Measurements from ENCODE around the gene CCDC89. TPM values are rescaled to one million over a fixed set of nuclear protein-coding genes. Genes with fewer than 3 reads are reported as not detected.

CCDC89 gene
- total RNA-seq: not detected

DNA sequence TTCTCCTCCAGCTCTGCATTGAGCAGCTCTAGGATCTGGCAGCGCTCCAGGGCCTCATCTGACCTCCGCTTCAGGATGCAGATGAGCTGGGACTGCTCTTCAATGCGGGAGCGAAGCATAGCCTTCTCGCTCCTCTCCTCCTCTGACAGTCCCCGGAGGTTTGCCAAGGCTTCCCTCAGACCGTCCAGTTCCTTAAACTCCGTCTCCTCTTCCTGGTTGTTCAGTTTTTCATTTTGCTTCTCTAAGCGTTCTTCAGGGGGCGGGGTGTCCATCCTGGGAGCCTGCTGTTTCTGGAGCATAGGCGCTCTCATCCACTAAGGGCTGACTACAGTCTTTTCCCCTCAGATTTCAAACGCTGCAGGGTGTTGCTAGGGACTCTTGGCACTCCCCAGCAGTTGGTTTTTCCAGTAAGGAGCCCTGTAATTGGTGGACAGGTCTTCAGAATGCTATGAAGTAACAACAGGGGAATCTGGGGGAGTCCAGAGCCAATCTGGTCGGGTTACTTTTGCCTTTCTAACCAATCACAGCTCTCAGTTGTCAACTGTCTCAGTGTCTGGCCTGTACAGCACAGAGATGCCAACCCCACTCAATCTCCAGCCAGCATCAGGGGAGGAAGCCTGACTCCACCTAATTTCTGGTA is at the start of gene CCDC89:
CCDC89 (minus strand) TSS at position 376 of the 640 bp plus-strand sequence; CDS start at position 311, 65 bp downstream.
- Mint-ChIP-seq H3K27ac (peak within 1 kb of the TSS in 1 of 2 donors; percentile 46), H3K36me3 (peaks cover 0 to 5% of the 10 kb centered on the region in 2 donors), H3K9me3 (no peaks in the 10 kb centered on the region)
- ATAC-seq (no peak), DNase-seq (ENCODE audit: low spot score in 2 of 2) (no peak)

DNA sequence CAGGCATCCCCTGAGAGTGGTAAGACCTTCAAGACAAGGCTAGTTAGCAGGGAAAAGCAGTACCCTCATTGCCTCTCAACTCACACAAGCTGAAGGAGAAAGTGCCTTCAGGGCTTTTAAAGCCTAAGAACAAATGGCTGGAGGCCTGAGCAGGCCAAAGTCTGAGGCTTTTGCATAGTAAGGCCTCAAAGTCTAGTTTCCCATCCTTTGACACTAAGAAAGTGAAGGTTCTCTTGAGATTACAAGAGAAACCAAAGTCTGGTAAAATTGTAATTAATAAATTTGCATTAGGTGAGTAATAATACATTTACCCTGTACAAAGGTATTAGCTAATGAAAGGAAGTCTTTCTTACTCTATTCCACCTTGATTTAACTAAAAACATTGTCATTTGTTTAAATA is 47.0 kb upstream of the CCDC89 start:
- no peak for DNase-seq (ENCODE audit: low spot score in 2 of 2)
- no peaks in the 10 kb centered on the region for H3K9me3 Mint-ChIP-seq
- H3K36me3 Mint-ChIP-seq: no peaks in the 10 kb centered on the region
- no peak for ATAC-seq
- no peak overlapping the region for H3K27ac Mint-ChIP-seq

DNA sequence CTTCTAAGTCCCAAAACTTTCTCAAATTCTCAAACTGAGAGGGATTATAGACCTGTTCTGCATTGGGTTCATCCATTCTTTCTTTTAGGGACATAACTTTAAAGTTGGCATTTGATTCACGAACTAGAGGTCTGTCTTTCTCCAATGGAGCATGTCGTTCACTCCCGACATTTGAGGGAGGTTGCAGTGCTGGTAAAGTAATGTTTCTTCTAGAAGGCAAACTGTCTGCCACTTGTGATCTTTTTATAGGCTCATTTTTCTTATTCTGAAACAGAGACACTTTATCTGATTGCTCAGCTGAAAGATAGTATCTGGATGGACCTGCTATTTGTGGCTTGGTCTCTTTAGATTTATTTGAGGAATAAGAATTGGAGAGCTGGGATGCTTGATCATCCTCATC is 40.4 kb upstream of the CCDC89 start:
- DNase-seq (ENCODE audit: low spot score in 2 of 2) (no peak), ATAC-seq (no peak)
- peaks cover 10 to 16% of the 10 kb centered on the region in 2 donors for H3K36me3 Mint-ChIP-seq
- H3K9me3 Mint-ChIP-seq: no peaks in the 10 kb centered on the region
- H3K27ac Mint-ChIP-seq: no peak overlapping the region

DNA sequence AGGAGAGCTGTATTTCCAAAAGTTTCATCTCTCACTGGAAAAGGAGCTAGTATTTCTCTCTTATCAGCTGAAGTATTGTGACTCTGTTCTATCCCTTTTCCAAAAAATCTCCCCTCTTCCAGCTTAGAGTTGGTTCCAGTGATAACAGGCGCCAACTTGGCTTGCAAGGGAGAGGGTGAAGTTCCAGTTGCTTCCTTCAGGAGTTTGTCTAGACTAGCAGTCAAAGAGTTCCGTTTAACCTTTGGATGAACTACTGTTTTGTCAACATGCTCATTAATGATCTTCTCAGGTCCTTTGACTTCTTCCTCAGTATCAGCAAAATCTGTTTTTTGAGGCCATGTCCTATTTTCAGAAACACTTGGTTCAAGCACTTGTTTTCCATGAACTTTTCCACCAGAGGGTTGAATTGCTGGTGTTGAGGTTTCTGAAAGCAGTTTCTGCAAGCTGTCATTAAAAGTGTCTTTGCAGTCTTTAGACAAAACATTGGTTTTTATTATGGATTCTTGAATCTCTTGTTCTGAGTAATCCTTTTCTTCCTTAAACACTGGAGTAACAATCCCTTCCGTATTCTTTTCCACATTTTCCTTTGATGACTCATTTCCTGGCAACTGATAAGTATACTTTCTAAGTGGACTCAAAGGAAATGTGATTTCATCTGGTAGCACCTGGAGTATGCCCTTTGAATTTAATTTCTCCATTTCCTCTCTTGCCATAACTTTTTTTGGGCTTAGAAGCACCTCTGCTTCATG is 39.7 kb upstream of the CCDC89 start:
- Mint-ChIP-seq H3K9me3 (no peaks in the 10 kb centered on the region), H3K27ac (peak overlapping the region in 1 of 2 donors; percentile 3), H3K36me3 (peaks cover 10 to 16% of the 10 kb centered on the region in 2 donors)
- DNase-seq (ENCODE audit: low spot score in 2 of 2) (no peak), ATAC-seq (no peak)

DNA sequence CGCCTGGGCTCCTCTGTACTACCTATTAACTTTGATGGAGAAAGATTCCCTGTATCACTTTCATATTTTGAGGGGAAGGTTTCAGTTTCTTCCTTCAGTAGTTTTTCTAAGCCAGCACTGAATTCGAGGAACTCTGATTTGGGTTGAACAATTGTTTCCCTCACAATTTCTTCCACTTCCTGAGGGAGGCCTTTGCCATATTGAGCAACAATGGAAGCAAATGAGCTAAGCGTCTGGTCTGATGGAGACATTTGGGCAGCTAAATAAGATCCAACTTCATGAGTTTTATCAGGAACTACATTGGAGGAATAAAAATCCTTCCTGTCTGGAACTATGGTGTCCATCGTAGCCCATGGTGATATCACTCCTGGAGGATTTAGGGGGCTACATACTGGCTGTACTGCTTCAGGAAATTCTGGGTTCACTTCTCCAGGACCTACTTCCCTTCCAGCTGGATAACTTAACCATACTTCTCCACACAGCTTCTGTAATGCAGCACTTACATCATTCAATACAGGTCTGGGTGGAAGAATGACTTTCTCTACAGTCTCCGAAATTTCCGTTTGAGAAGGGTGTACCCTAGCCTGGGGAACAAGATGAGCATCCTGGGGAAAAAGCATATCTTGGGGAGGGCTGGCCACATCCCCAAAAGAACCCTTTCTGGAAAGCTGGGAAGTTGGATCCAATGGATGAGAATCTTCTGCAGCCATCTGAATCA is 38.9 kb upstream of the CCDC89 start:
- Mint-ChIP-seq H3K9me3 (no peaks in the 10 kb centered on the region), H3K27ac (no peak overlapping the region)

DNA sequence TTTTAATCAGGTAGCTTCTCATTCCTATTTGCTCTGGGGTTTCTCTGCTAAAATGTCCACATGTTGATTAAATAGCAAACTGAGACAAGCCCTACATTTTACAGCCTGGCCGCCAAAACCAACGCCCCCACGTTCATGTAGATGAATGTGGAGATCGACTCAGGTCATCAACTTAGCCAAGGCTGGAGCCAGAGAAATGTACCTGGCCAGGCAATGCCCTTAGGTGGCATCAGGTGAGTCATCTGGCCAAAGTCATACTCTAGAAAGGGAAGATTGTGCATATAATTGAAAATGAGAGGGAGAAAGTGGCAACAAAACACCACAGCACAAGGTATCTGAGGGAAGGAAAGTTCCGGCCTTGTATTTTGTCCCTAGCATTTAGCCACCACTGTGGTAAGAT is 37.1 kb upstream of the CCDC89 start:
- Mint-ChIP-seq H3K27ac (no peak overlapping the region), H3K36me3 (peaks cover 10 to 16% of the 10 kb centered on the region in 2 donors), H3K9me3 (no peaks in the 10 kb centered on the region)
- no peak for DNase-seq (ENCODE audit: low spot score in 2 of 2)
- ATAC-seq: no peak

More for the DNA sequence above, 38.9 kb upstream of the CCDC89 start:
- peaks cover 10 to 16% of the 10 kb centered on the region in 2 donors for H3K36me3 Mint-ChIP-seq
- DNase-seq (ENCODE audit: low spot score in 2 of 2) (no peak), ATAC-seq (no peak)

DNA sequence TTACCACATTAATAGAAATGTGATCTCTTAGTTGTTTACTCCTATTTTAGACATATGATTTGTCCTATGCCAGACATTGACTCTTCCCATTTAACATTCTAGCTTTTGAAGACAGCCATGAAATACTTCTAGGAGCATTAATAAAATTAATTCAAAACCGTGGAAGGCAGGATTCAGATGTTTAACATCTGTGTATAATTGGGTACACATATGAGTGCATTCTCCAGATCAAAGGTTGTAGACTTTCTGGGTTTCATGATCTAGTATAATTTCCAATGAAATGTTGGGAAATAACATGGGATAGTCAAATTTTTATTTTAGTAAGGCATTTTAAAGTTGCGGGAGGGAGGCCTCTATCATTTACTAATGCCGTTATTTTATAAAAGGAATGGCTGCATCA is 35.2 kb upstream of the CCDC89 start:
- DNase-seq (ENCODE audit: low spot score in 2 of 2) (no peak), ATAC-seq (no peak)
- no peaks in the 10 kb centered on the region for H3K9me3 Mint-ChIP-seq
- H3K27ac Mint-ChIP-seq: no peak overlapping the region
- peaks cover 0 to 3% of the 10 kb centered on the region in 2 donors for H3K36me3 Mint-ChIP-seq

DNA sequence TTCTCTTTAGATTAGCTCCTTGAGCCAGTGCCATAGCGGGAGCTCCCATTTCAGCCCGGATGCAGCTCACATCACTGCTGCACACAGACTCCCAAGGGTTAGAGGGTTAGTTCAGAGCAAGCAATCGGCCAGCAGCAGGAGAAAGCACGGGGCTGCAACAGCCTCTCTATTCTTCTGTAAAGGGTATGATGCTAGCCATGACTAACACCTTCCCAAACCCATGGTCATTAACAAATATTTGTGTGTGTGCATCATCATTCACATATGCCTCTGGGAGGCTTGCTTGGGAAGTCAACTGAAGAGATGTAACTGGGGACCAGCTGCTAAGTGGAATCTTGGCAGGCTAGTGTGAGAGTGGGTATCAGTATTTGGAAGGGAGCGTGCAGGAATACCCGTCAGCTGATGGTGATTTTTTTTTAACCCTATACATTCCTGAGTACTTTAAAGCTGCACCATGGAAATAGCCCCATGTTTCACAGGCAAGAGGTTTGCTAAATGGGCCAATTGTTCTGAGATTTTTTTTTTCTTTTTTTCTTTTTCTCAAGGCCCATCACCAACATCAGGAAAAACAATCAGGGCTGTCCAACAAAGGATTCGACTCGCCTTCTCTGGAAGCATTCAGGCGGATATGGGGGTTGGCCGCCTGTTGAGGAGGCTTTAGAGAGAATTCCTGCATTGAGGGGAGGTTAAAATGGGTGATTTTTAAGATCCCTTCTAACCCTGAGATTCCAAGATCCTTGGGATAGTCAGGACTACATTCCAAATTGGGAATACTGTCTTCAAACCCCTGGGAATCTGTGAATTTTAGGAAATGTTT is 33.2 kb upstream of the CCDC89 start:
- ATAC-seq (no peak), DNase-seq (ENCODE audit: low spot score in 2 of 2) (no peak)
- Mint-ChIP-seq H3K27ac (no peak overlapping the region), H3K9me3 (no peaks in the 10 kb centered on the region), H3K36me3 (no peaks in the 10 kb centered on the region)

DNA sequence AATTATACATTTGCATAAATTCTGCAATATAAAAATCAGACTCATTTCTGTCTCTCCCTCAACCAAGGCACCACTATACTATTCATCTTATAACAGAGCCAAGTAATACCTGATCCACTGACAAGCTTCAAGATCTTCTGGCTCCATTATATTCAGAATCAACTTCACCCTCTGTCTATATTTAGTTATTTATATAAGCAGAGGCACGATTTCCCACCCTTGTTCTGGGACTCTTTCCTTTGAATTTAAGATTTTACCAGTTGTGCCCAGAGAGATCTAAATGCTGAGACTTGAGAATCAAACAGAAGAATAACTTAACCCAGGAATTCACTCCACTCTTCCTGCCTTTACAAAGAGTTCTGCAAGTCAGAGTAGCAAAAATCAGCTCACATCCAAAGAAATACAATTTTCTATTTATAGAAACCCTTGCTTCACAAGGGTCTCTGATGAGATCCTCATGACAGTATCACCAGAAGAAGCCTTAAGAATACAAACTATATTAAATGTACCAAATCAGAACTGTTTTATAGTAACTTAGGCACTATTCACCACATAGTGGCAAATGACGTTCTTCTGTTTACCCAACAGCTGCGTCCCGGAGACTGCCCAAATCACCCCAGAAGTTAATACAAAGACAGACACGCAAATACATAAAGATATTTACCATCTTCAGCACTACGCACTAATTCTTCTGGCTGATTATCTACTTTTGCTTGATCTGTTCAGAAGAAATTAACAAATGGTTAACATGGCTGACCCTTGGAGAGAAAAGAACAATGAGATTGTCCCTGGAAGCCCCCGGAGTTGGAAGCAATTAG is 32.3 kb upstream of the CCDC89 start:
- Mint-ChIP-seq H3K27ac (no peak overlapping the region), H3K36me3 (no peaks in the 10 kb centered on the region), H3K9me3 (no peaks in the 10 kb centered on the region)
- ATAC-seq: no peak
- no peak for DNase-seq (ENCODE audit: low spot score in 2 of 2)

DNA sequence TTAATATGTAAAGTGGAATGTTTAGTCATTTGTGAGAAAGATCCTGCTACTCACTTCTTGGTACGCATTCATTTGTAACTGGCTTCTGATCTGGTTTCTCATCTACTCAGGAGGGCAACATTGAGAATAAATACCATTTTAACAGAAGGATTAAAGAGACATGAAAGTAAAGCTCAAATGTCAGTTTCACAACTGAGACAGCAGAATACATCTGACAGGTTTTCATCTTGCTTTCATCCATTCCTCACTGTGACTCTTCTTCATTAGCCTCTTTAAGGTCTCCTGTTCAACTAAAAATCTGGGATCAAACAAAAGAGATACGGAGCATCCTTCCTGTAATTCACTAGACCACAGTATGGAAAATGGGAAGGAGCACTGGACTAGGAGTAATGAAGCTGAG is 31.4 kb upstream of the CCDC89 start:
- Mint-ChIP-seq H3K27ac (no peak overlapping the region), H3K36me3 (no peaks in the 10 kb centered on the region), H3K9me3 (no peaks in the 10 kb centered on the region)
- DNase-seq (ENCODE audit: low spot score in 2 of 2): no peak
- ATAC-seq: peak in 1 of 2 donors; percentile 54

DNA sequence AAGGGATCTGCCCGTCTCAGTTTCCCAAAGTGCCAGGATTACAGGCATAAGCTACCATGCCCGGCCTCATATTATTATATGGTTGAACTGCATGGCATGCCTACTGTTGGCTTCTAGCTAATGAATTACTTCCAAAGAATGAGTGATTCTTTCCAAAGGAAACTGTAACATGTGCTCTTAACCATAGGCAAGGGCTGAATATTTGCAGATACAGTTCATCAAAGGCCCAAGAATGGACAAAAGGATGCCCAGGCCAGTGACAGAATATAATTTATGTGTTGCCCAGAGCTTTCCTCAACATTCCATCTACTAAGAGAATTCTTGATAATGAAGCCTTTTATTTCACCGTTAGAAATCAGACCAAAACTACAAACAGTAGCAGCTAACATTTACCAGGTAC is 27.0 kb upstream of the CCDC89 start:
- no peaks in the 10 kb centered on the region for H3K9me3 Mint-ChIP-seq

DNA sequence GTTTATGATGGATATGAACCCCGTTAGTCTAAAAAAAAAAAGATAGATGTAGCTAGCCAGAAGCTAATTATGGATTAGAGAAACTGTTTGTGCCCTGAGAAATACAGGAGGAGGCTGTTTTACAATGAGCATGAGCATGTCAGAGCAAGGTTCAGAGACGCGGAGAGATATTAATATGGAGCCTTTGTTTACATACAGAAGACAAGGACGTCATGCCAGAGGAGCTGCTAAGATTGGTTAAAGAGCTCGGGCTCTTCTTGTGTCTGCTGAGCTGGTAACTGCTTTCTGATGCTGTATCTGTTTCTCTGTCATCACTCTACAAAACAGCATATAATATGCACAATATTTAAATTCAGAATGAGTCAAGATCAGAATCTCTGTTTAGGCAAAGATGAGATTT is 24.9 kb upstream of the CCDC89 start:
- ATAC-seq (no peak), DNase-seq (ENCODE audit: low spot score in 2 of 2) (no peak)
- Mint-ChIP-seq H3K27ac (no peak overlapping the region), H3K36me3 (no peaks in the 10 kb centered on the region), H3K9me3 (no peaks in the 10 kb centered on the region)

More for the DNA sequence above, 27.0 kb upstream of the CCDC89 start:
- H3K36me3 Mint-ChIP-seq: no peaks in the 10 kb centered on the region
- ATAC-seq (no peak), DNase-seq (ENCODE audit: low spot score in 2 of 2) (no peak)
- H3K27ac Mint-ChIP-seq: no peak overlapping the region

DNA sequence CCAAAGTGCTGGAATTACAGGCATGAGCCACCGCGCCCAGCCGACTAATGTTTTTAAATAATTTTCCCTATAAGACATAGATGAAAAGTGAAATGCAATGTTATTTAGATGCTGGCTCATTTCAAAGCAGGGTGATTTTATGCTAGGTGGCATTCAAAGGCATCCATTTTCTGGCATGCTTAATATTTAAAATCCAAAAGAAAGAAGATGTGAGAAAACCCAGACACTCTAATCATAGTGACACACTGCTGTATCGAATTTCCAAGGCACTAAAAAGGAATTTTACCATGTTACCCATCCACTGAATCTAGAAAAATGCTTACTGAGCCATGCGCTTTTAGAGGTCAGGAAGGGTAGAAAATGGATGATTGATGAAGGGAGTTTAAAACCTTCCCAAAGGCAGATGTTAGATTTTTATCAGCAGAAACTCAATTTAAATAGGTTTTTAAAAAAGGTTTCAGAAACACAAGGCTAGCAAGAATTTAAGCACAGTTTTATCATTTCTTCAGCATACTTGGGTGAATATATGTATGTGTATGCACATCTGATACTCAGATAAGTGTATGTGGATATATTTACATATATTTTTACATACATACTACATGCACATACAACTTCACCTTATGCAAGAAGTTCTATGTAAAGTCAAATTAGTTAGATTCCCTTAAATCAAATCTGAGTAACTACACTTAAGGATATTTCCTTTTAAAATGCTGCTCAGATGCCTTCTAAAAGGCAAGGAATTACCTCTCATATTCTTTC is 24.1 kb upstream of the CCDC89 start:
- Mint-ChIP-seq H3K36me3 (no peaks in the 10 kb centered on the region), H3K27ac (no peak overlapping the region), H3K9me3 (no peaks in the 10 kb centered on the region)
- ATAC-seq: no peak
- no peak for DNase-seq (ENCODE audit: low spot score in 2 of 2)

DNA sequence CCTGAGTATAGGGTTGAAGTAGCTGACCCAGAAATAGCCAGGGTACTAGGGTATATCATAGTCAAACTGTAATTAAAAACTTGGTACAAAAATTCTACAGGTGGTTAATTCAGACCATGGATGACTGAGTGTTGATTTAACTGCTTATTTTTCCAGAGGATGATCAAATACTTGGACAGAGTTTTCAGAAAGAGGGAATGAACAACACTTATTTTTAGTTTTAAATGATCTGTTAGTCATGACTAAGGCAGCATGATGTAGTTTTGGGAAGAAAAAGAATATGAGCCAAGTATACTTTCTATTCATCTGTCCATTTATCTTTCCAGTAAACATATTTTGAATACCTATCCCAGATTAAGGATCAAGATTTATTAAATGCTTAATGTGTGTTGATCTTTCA is 19.8 kb upstream of the CCDC89 start:
- DNase-seq (ENCODE audit: low spot score in 2 of 2): no peak
- H3K36me3 Mint-ChIP-seq: peaks cover 0 to 6% of the 10 kb centered on the region in 2 donors
- ATAC-seq: no peak
- H3K9me3 Mint-ChIP-seq: no peaks in the 10 kb centered on the region
- H3K27ac Mint-ChIP-seq: peak overlapping the region in 1 of 2 donors; percentile 28

DNA sequence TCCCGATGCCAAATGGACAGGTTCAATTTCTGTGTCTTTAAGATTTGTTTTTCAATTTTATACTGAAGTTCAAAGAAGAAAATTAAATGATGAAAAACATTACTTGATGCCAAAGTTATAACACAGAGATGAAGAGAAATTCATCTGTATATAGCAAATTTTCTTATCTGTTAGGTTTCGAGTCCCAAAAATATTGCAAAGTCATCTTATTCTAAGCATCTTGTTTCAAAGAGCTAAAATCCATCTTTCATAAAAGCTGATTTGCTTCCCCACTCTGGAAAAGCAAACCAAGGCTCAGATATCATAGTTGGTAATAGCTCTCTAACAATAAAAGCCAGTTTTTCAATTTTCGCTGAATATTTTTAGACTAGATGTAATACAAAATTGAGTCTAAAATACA is 19.0 kb upstream of the CCDC89 start:
- H3K27ac Mint-ChIP-seq: no peak overlapping the region

More for the DNA sequence above, 19.0 kb upstream of the CCDC89 start:
- Mint-ChIP-seq H3K9me3 (no peaks in the 10 kb centered on the region), H3K36me3 (peaks cover 0 to 6% of the 10 kb centered on the region in 2 donors)
- ATAC-seq (no peak), DNase-seq (ENCODE audit: low spot score in 2 of 2) (no peak)

Measured in activated naive CD4-positive, alpha-beta T cell treated with anti-CD3 and anti-CD28 coated beads, Interleukin-2, amount 50 U/mL, for 72 hours (primary cell).